Smooth muscle cell (in vitro differentiated cells): ENCODE measurements around the gene JAK1. TPM values are rescaled to one million over a fixed set of nuclear protein-coding genes. Genes with fewer than 3 reads are reported as not detected.

Experiments used
- DNase-seq: peaks from one replicate; lab custom pipeline; 2025; ENCODE audit not compliant: unreplicated experiment; lab: John Stamatoyannopoulos, UW
- H2AFZ ChIP-seq: fragments of 200-600 bp; sonication (generic); 2 replicates; pipeline ENCODE4 v1.6.0; 2016; ENCODE audit warnings: antibody characterized with exemption, low read depth, mild to moderate bottlenecking
- H3F3A ChIP-seq: fragments of 200-600 bp; sonication (generic); 2 replicates; pipeline ENCODE4 v1.6.0; 2017; ENCODE audit warnings: antibody characterized with exemption, low read depth
- H3K27ac ChIP-seq: fragments of 200-600 bp; sonication (generic); 2 replicates; pipeline ENCODE4 v1.5.1; 2016; ENCODE audit warnings: low read depth, mild to moderate bottlenecking
- H3K27me3 ChIP-seq: fragments of 200-600 bp; sonication (generic); 2 replicates; pipeline ENCODE4 v1.6.1; 2016; ENCODE audit warnings: low read depth, mild to moderate bottlenecking
- H3K36me3 ChIP-seq: fragments of 200-600 bp; sonication (generic); 2 replicates; pipeline ENCODE4 v1.5.1; 2016; ENCODE audit warnings: low read depth
- H3K4me1 ChIP-seq: fragments of 200-600 bp; sonication (generic); 2 replicates; pipeline ENCODE4 v1.5.1; 2016; ENCODE audit warnings: low read depth
- H3K4me2 ChIP-seq: fragments of 200-600 bp; sonication (generic); 2 replicates; pipeline ENCODE4 v1.6.0; 2016; ENCODE audit warnings: mild to moderate bottlenecking
- H3K4me3 ChIP-seq: fragments of 200-600 bp; sonication (generic); 2 replicates; pipeline ENCODE4 v1.5.1; 2016; ENCODE audit warnings: mild to moderate bottlenecking
- H3K79me2 ChIP-seq: fragments of 200-600 bp; sonication (generic); 2 replicates; pipeline ENCODE4 v1.6.0; 2016; ENCODE audit warnings: low read depth, mild to moderate bottlenecking
- H3K9ac ChIP-seq: fragments of 200-600 bp; sonication (generic); 2 replicates; pipeline ENCODE4 v1.6.0; 2016; ENCODE audit warnings: low read depth
- H3K9me3 ChIP-seq: fragments of 200-600 bp; sonication (generic); replicated peaks from 2 replicates; pipeline ENCODE4 v1.5.1; 2016; ENCODE audit warnings: low read depth
- H4K20me1 ChIP-seq: fragments of 200-600 bp; sonication (generic); 2 replicates; pipeline ENCODE4 v1.6.0; 2016; ENCODE audit warnings: low read depth
- WGBS: methylation state at CpG from one replicate; pipeline ENCODE4 v1.1.7; 2016; ENCODE audit warnings: low lambda C conversion rate; 5-methylcytosine and 5-hydroxymethylcytosine counted together
- polyA plus RNA-seq: library from polyadenylated mRNA; unstranded; fragments of >200 nt; fragmentation: Nextera tagmentation; extraction: Ambion mirVana; gene quantifications from 2 replicates; pipeline ENCODE4 v1.2.1, GENCODE V29; 2016
- total RNA-seq: library from RNA; depleted of rRNA; stranded (reverse); fragments of >200 nt; gene quantifications from 2 replicates; pipeline ENCODE4 v1.2.3, GENCODE V29; 2014
- TF ChIP-seq, protein P1 (sequence below): fragments of 200-600 bp; sonication (generic); IDR thresholded peaks from 2 replicates; pipeline ENCODE4 v1.5.1; 2017; ENCODE audit warnings: borderline replicate concordance, mild to moderate bottlenecking, antibody characterized with exemption; ENCODE audit not compliant: insufficient read depth, poor library complexity, severe bottlenecking

Gene JAK1
- total and polyA plus RNA-seq, 2 experiments from 2014 or later: 44.9 to 110 TPM

DNA sequence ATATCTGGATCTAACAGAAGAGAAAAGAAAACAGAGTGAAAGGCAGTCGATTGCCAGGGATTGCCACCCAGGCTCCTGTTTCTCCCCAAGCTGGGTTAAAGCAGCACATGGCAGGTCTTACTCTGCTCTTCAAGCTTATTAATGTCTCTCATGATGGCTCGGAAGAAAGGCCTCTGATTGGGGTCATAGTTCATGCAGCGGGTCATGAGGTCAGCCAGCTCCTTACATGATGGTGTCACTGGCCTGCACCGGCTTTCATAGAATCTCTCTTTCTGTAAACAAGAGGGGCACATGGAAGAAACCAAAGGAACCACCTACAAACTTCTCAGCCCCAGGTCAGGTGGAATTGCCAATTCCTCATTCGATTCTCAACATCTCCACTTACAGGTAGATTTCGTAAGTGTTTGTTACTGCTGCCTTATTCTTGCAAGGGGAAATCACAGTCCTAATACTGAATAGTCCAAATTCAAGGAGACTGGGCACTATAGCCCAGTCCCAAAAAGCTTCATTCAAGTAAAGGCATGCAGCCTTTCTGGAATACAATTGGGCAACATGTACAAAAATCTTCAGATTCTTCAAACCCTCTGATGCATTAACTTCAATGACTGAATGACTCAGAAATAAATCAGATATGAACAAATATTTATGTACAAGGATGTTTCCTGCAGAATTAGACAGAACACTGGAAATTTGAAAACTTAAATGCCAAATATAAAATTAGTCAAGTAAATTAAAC is 124.9 kb downstream of the JAK1 start:
- WGBS: 90% methylated on average over 6 of the region's 6 CpGs
- Histone ChIP-seq H3K36me3 (peaks cover 3% of the 10 kb centered on the region), H3K4me1 (no peaks in the 10 kb centered on the region), H4K20me1 (no peaks in the 10 kb centered on the region), H3K27me3 (no peaks in the 10 kb centered on the region), H3F3A (no peaks in the 10 kb centered on the region), H3K4me3 (no peak overlapping the region), H3K9me3 (no peaks in the 10 kb centered on the region), H3K4me2 (no peak overlapping the region), H3K79me2 (no peaks in the 10 kb centered on the region), H2AFZ (no peak overlapping the region), H3K9ac (no peak overlapping the region), H3K27ac (no peak overlapping the region)
- DNase-seq: no peak
- TF ChIP-seq, protein P1, sequence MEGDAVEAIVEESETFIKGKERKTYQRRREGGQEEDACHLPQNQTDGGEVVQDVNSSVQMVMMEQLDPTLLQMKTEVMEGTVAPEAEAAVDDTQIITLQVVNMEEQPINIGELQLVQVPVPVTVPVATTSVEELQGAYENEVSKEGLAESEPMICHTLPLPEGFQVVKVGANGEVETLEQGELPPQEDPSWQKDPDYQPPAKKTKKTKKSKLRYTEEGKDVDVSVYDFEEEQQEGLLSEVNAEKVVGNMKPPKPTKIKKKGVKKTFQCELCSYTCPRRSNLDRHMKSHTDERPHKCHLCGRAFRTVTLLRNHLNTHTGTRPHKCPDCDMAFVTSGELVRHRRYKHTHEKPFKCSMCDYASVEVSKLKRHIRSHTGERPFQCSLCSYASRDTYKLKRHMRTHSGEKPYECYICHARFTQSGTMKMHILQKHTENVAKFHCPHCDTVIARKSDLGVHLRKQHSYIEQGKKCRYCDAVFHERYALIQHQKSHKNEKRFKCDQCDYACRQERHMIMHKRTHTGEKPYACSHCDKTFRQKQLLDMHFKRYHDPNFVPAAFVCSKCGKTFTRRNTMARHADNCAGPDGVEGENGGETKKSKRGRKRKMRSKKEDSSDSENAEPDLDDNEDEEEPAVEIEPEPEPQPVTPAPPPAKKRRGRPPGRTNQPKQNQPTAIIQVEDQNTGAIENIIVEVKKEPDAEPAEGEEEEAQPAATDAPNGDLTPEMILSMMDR: no peak

DNA sequence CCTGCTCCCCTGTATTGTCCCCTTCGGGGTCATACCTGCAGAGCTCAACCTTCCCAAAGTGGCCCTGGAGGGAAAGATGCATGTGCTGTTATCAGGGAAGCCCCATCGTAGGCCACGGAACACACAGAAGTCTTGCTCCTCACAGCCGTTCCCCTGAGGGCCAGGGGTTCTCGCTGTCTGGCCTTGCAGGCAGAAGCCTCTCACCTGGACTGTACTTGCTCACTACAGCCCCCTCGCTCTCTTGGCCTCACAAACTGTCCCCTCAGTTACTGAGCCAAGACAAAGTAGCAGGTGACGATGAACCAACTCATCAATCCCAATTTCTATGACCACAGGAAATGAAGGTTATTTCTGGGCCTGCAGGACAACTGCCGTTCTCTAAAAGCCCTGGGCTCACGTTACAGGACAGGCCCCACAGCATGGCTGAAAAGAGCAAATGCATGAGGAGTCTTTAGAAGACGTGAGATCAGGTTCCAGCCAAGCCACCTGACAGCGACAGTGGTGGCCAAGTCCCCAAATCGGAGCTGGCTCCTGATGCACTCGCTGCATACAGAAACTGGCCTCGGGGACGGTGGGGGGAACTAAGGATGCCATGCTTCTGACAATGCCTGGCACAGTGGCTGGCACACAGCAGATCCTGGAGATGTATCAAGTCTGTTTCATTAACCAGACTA is 126.5 kb downstream of the JAK1 start:
- no peak overlapping the region for H3K27ac ChIP-seq
- H3K79me2 ChIP-seq: no peaks in the 10 kb centered on the region
- no peaks in the 10 kb centered on the region for H3K9me3 ChIP-seq
- no peak overlapping the region for H3K4me2 ChIP-seq
- 97% methylated on average over 15 of the region's 15 CpGs for WGBS
- no peaks in the 10 kb centered on the region for H3K27me3 ChIP-seq
- no peak overlapping the region for H3K9ac ChIP-seq
- peaks cover 3% of the 10 kb centered on the region for H3K36me3 ChIP-seq
- H3K4me3 ChIP-seq: no peak overlapping the region
- H4K20me1 ChIP-seq: no peaks in the 10 kb centered on the region
- H3F3A ChIP-seq: peaks cover 7% of the 10 kb centered on the region
- H3K4me1 ChIP-seq: no peaks in the 10 kb centered on the region
- DNase-seq: no peak
- TF ChIP-seq, protein P1: no peak
- no peak overlapping the region for H2AFZ ChIP-seq

DNA sequence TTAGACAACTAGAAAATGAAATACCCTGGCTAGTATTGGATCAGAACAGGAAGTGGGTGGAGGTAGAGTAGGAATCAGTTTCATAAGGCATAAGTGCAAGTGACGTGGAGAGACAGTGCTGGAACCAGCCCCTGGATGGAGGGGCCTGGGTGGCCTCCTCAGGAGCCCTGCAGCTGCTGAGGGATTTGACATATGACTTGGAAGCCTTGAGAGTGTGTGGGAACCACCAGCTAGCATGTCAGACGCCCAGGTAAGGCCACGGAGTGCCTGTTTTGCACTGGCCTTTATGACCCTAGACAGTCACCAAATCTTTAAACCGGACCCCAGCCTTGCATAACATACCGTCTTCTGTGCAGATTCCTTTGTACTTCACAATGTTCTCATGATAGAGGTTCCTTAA is 127.1 kb downstream of the JAK1 start:
- TF ChIP-seq, protein P1: no peak
- Histone ChIP-seq H3K9ac (no peak overlapping the region), H3K9me3 (no peaks in the 10 kb centered on the region), H3K4me2 (no peak overlapping the region), H3K4me1 (no peaks in the 10 kb centered on the region), H3F3A (peaks cover 7% of the 10 kb centered on the region), H2AFZ (no peak overlapping the region), H3K27ac (no peak overlapping the region), H3K27me3 (no peaks in the 10 kb centered on the region), H3K4me3 (no peak overlapping the region), H3K79me2 (no peaks in the 10 kb centered on the region), H4K20me1 (no peaks in the 10 kb centered on the region), H3K36me3 (peaks cover 3% of the 10 kb centered on the region)
- 94% methylated on average over 5 of the region's 5 CpGs for WGBS
- DNase-seq: no peak
